ENCODE results near the gene PRKAR1B.

DNA sequence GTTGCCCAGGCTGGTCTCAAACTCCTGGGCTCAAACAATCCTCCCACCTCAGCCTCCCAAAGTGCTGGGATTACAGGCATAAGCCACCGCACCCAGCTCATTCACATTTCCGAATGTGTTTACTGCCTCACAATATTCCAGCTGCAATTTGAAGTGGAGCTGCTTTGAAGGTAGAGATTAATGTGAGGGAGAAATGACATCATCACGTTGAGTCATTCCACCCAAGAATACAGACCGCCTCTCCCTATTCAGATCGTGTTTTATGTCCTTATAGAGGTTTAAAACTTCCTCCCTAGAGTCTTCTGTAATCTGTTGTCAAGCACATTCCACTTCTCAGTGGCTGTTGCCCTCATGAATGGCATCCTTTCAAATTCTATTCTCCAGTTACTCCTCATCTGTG, 107.0 kb downstream of the PRKAR1B start:
- TF ChIP-seq POLR2AphosphoS5 (IDR thresholded peaks at IDR 0.05): no peak
- TF ChIP-seq POLR2A (IDR thresholded peaks at IDR 0.05): no peak

All from stomach (tissue), 4 donors.